Measurements from ENCODE around the gene ESRRG.

ESRRG gene

GRCh38 chr1:216499581-216500272 lies 223.5 kb downstream of the ESRRG start:
- no peak for DNase-seq

GRCh38 chr1:216498277-216498676 lies 225.0 kb downstream of the ESRRG start:
- no peak for DNase-seq

- DNase-seq: no peak
These were observed 238.2 kb downstream of the ESRRG start for GRCh38 chr1:216485042-216485441.

- no peak for DNase-seq
These were observed 239.4 kb downstream of the ESRRG start for GRCh38 chr1:216483672-216484401.

GRCh38 chr1:216482620-216483019 lies 240.6 kb downstream of the ESRRG start:
- DNase-seq: no peak

GRCh38 chr1:216478238-216478637 lies 245.0 kb downstream of the ESRRG start:
- DNase-seq: no peak

DNA sequence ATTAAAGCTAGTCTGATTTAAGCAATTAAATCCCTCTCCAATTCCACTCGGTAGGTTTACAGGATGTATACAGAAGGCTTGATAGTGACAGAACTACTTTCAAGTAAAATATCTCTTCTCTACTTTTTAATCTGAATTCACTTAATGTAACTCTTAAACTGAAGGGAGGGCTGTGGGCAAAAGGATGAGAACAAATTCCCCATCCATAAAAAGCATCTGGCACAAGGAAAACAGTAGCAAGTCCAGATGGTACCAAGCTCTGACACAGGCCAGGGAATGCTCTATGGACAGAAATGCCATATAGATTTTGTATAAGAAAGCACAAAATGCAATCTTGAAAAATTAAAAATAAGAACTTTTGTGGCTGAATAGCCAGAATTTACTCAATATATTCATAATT lies 246.9 kb downstream of the ESRRG start:
- DNase-seq: no peak

- no peak for DNase-seq
These were observed 247.5 kb downstream of the ESRRG start for GRCh38 chr1:216475659-216476276.

GRCh38 chr1:216466162-216466801 lies 256.9 kb downstream of the ESRRG start:
- no peak for DNase-seq

DNA sequence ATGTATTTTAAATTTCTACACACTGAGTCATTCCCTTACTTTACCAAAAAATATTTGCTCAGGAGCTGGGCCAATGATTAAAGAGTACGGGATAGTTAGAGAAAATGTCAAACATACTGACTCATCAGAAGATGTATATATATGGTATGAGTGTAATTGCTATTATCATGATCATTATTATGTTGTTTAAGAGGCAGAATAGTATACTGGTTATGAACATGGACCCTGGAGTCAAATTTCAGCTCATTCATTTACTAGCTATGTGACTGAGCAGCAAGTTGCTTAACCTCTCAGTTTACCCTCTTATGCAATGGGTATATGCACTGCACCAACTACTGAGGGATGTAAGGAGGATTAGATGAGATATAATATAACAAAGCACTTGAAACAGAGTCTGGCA lies 258.7 kb downstream of the ESRRG start:
- no peak for DNase-seq

- DNase-seq: no peak
These were observed 261.0 kb downstream of the ESRRG start for GRCh38 chr1:216462066-216462775.

GRCh38 chr1:216461466-216461865 lies 261.8 kb downstream of the ESRRG start:
- no peak for DNase-seq

- DNase-seq: no peak
These were observed 263.5 kb downstream of the ESRRG start for GRCh38 chr1:216459651-216460207.

- no peak for DNase-seq
These were observed 264.4 kb downstream of the ESRRG start for GRCh38 chr1:216458812-216459211.

GRCh38 chr1:216457356-216457755 lies 265.9 kb downstream of the ESRRG start:
- no peak for DNase-seq

DNA sequence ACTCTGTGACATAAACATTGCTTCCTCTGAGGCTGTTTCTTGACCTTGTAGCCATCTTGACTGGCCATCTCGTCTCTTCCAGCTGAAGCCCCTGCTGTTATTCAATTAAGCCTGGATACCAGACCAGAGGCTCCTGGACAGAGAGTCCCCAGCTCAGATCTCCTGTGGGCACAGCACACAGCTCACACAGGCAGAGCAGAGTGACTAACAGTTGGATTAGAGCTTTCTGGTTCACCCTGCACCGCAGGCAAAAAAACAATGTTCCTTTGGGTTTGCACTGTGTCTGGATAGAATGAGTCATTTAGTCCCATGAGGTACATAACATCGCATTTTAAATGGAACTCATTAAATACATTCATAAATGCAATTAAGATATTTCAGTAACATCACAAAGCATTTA lies 266.5 kb downstream of the ESRRG start:
- DNase-seq: no peak

DNA sequence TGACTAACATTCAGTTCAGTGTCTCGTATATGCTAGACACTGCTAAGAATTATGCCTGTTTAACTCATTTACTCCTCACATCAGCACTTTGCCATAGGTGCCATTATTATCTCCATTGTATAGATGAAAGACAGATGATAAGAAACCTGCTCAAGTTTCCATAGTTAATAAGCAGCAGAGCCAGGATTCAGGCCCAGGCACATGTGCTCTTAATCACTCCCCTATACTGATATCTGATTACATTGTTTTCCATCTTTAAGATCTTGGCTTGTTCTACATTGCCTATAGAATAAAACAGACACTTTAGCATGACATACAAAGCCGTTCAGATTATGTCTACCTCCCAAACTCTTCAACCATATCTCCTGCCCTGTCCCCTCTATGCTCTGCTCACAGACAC lies 269.5 kb downstream of the ESRRG start:
- DNase-seq: no peak

Measured in activated T-cell treated with anti-CD3 and anti-CD28 coated beads, Interleukin-2, amount 50 U/mL, for 1 hour (primary cell).